GM12878 (cell line): ENCODE data around the gene CHIC2.

Experiments used
- CBX3 ChIP-seq: fragments of 200-600 bp; sonication (generic); IDR thresholded peaks from 2 replicates; pipeline ENCODE4 v1.6.1; 2016; ENCODE audit warnings: low read depth, borderline replicate concordance
- CEBPB ChIP-seq, 2 experiments: fragments of 150-350 bp in 1 of 2; IDR thresholded peaks; 2 replicates each; pipeline ENCODE4 v1.6.1; 2012 to 2014; ENCODE audit warnings: low read depth in 2 of 2, low read length in 2 of 2, borderline replicate concordance in 1 of 2, inconsistent platforms in 1 of 2
- NR2F1 ChIP-seq: fragments of 450-650 bp; conservative IDR thresholded peaks from 2 replicates; pipeline ENCODE4 v1.6.1; 2017; ENCODE audit warnings: mild to moderate bottlenecking
- POLR2A ChIP-seq: IDR thresholded peaks from 2 replicates; pipeline ENCODE4 v1.6.1; 2011; ENCODE audit warnings: low read depth, mild to moderate bottlenecking, low read length
- RCOR1 ChIP-seq: conservative IDR thresholded peaks from 2 replicates; pipeline ENCODE4 v1.6.1; 2012; ENCODE audit warnings: low read depth, low read length, improper control_type of control experiment
- RELA ChIP-seq: fragments of 450-650 bp; IDR thresholded peaks from 2 replicates; pipeline ENCODE4 v1.8.0; 2014; ENCODE audit warnings: borderline replicate concordance; ENCODE audit not compliant: partially characterized antibody
- SIN3A ChIP-seq: IDR thresholded peaks from 2 replicates; pipeline ENCODE4 v1.6.1; 2012; ENCODE audit warnings: low read depth, low read length, improper control_type of control experiment
- SREBF2 ChIP-seq: IDR thresholded peaks from 2 replicates; pipeline ENCODE4 v1.6.1; 2012; ENCODE audit warnings: mild to moderate bottlenecking, low read length
- SUZ12 ChIP-seq: fragments of 200-600 bp; sonication (generic); IDR thresholded peaks from one replicate; pipeline ENCODE4 v1.6.1; 2018; ENCODE audit warnings: antibody characterized with exemption, mild to moderate bottlenecking; ENCODE audit not compliant: unreplicated experiment
- TCF12 ChIP-seq: IDR thresholded peaks from 2 replicates; pipeline ENCODE4 v1.6.1; 2011; ENCODE audit warnings: low read depth, mild to moderate bottlenecking, low read length
- TF ChIP-seq, protein P1 (sequence below), 3 experiments: IDR thresholded peaks in 2 of 3; conservative IDR thresholded peaks in 1 of 3; 2 replicates each; pipeline ENCODE4 v1.5.1; 2011; ENCODE audit warnings: low read depth in 3 of 3, low read length in 3 of 3, mild to moderate bottlenecking in 3 of 3, control low read depth in 2 of 3, moderate library complexity in 2 of 3, inconsistent platforms in 1 of 3, mixed read lengths in 1 of 3; ENCODE audit not compliant: control insufficient read depth in 2 of 3, insufficient read depth in 1 of 3; ENCODE audit errors: extremely low read depth in 1 of 3
- TF ChIP-seq, protein P2 (sequence below): IDR thresholded peaks from 2 replicates; pipeline ENCODE4 v1.6.1; 2012; ENCODE audit warnings: mild to moderate bottlenecking, low read depth, low read length
- TF ChIP-seq, protein P3 (sequence below): IDR thresholded peaks from 2 replicates; pipeline ENCODE4 v1.6.1; 2012; ENCODE audit warnings: improper control_type of control experiment, low read depth, low read length; ENCODE audit not compliant: insufficient replicate concordance

DNA sequence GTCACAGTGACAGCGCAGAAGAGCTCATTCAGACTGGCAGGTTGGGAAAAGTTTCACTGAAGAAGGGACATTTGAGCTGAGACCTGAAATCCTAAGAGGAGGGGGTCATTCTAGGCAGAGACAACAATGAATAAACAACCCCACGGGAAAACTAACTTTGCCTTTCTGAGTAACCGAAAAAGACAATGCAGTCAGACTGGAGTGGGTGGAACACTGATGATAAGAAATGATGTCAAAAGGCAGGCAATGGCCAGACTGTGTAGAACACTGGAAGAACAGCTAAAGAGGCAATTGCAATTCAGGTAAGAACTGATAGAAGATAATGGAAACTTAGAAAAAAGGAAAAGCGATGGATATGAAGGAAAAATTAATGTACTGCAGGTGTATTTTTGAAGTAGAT lies 73.8 kb downstream of the CHIC2 start:
- TF ChIP-seq, protein P1, sequence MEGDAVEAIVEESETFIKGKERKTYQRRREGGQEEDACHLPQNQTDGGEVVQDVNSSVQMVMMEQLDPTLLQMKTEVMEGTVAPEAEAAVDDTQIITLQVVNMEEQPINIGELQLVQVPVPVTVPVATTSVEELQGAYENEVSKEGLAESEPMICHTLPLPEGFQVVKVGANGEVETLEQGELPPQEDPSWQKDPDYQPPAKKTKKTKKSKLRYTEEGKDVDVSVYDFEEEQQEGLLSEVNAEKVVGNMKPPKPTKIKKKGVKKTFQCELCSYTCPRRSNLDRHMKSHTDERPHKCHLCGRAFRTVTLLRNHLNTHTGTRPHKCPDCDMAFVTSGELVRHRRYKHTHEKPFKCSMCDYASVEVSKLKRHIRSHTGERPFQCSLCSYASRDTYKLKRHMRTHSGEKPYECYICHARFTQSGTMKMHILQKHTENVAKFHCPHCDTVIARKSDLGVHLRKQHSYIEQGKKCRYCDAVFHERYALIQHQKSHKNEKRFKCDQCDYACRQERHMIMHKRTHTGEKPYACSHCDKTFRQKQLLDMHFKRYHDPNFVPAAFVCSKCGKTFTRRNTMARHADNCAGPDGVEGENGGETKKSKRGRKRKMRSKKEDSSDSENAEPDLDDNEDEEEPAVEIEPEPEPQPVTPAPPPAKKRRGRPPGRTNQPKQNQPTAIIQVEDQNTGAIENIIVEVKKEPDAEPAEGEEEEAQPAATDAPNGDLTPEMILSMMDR (IDR thresholded peaks at IDR 0.05 in 2 of 3, conservative IDR thresholded peaks at IDR 0.05 in 1 of 3; ENCODE audit: control insufficient read depth in 2 of 3, extremely low read depth in 1 of 3, insufficient read depth in 1 of 3, low read depth in 3 of 3, low read length in 3 of 3), result no peak
- TF ChIP-seq SUZ12, result no peak
- TF ChIP-seq SIN3A, result no peak
- no peak for TF ChIP-seq SREBF2
- TF ChIP-seq CBX3, result no peak
- no peak for TF ChIP-seq NR2F1
- no peak for TF ChIP-seq RELA
- TF ChIP-seq TCF12, result no peak
- TF ChIP-seq, protein P2, sequence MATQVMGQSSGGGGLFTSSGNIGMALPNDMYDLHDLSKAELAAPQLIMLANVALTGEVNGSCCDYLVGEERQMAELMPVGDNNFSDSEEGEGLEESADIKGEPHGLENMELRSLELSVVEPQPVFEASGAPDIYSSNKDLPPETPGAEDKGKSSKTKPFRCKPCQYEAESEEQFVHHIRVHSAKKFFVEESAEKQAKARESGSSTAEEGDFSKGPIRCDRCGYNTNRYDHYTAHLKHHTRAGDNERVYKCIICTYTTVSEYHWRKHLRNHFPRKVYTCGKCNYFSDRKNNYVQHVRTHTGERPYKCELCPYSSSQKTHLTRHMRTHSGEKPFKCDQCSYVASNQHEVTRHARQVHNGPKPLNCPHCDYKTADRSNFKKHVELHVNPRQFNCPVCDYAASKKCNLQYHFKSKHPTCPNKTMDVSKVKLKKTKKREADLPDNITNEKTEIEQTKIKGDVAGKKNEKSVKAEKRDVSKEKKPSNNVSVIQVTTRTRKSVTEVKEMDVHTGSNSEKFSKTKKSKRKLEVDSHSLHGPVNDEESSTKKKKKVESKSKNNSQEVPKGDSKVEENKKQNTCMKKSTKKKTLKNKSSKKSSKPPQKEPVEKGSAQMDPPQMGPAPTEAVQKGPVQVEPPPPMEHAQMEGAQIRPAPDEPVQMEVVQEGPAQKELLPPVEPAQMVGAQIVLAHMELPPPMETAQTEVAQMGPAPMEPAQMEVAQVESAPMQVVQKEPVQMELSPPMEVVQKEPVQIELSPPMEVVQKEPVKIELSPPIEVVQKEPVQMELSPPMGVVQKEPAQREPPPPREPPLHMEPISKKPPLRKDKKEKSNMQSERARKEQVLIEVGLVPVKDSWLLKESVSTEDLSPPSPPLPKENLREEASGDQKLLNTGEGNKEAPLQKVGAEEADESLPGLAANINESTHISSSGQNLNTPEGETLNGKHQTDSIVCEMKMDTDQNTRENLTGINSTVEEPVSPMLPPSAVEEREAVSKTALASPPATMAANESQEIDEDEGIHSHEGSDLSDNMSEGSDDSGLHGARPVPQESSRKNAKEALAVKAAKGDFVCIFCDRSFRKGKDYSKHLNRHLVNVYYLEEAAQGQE, result no peak
- TF ChIP-seq RCOR1, result no peak
- TF ChIP-seq CEBPB (IDR thresholded peaks at IDR 0.05; ENCODE audit: borderline replicate concordance in 1 of 2, low read depth in 2 of 2, low read length in 2 of 2), result no peak
- no peak for TF ChIP-seq POLR2A
- TF ChIP-seq, protein P3, sequence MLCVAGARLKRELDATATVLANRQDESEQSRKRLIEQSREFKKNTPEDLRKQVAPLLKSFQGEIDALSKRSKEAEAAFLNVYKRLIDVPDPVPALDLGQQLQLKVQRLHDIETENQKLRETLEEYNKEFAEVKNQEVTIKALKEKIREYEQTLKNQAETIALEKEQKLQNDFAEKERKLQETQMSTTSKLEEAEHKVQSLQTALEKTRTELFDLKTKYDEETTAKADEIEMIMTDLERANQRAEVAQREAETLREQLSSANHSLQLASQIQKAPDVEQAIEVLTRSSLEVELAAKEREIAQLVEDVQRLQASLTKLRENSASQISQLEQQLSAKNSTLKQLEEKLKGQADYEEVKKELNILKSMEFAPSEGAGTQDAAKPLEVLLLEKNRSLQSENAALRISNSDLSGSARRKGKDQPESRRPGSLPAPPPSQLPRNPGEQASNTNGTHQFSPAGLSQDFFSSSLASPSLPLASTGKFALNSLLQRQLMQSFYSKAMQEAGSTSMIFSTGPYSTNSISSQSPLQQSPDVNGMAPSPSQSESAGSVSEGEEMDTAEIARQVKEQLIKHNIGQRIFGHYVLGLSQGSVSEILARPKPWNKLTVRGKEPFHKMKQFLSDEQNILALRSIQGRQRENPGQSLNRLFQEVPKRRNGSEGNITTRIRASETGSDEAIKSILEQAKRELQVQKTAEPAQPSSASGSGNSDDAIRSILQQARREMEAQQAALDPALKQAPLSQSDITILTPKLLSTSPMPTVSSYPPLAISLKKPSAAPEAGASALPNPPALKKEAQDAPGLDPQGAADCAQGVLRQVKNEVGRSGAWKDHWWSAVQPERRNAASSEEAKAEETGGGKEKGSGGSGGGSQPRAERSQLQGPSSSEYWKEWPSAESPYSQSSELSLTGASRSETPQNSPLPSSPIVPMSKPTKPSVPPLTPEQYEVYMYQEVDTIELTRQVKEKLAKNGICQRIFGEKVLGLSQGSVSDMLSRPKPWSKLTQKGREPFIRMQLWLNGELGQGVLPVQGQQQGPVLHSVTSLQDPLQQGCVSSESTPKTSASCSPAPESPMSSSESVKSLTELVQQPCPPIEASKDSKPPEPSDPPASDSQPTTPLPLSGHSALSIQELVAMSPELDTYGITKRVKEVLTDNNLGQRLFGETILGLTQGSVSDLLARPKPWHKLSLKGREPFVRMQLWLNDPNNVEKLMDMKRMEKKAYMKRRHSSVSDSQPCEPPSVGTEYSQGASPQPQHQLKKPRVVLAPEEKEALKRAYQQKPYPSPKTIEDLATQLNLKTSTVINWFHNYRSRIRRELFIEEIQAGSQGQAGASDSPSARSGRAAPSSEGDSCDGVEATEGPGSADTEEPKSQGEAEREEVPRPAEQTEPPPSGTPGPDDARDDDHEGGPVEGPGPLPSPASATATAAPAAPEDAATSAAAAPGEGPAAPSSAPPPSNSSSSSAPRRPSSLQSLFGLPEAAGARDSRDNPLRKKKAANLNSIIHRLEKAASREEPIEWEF, result no peak
